Loucy (cell line): ENCODE measurements around the gene FTO.

Source experiments
- EZH2phosphoT487 ChIP-seq: fragments of 200-600 bp; IDR thresholded peaks from 2 replicates; pipeline ENCODE4 v1.6.1; 2018; ENCODE audit warnings: antibody characterized with exemption, mild to moderate bottlenecking, moderate library complexity, borderline replicate concordance
- TF ChIP-seq, protein P1 (sequence below): fragments of 200-600 bp; sonication (generic); conservative IDR thresholded peaks from 2 replicates; pipeline ENCODE4 v1.5.1; 2014; ENCODE audit warnings: mild to moderate bottlenecking, antibody characterized with exemption, low read length

DNA sequence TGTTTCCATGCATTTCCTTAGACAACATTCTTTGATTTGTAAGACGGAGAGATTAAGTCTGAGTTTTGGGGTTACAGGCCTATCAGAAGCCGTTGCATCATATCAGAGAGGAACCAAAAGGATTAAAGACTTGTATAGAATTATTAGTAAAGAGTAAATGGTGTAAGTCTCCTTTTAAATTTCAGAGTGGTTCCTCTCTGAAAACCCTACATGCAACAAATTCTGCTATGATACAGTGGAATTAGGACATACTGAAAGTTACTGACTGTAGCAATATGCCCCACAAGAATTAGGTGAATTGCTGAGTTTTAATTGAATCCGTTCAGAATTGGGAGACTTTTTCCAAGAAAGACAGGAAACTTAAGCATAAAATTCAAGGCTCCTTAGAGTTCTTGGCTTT, 221.6 kb downstream of the FTO start:
- no peak for TF ChIP-seq EZH2phosphoT487
- TF ChIP-seq, protein P1, sequence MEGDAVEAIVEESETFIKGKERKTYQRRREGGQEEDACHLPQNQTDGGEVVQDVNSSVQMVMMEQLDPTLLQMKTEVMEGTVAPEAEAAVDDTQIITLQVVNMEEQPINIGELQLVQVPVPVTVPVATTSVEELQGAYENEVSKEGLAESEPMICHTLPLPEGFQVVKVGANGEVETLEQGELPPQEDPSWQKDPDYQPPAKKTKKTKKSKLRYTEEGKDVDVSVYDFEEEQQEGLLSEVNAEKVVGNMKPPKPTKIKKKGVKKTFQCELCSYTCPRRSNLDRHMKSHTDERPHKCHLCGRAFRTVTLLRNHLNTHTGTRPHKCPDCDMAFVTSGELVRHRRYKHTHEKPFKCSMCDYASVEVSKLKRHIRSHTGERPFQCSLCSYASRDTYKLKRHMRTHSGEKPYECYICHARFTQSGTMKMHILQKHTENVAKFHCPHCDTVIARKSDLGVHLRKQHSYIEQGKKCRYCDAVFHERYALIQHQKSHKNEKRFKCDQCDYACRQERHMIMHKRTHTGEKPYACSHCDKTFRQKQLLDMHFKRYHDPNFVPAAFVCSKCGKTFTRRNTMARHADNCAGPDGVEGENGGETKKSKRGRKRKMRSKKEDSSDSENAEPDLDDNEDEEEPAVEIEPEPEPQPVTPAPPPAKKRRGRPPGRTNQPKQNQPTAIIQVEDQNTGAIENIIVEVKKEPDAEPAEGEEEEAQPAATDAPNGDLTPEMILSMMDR = no peak
